ENCODE measurements around the gene BTD. TPM values are rescaled to one million over a fixed set of nuclear protein-coding genes. Genes with fewer than 3 reads are reported as not detected.

BTD gene
- total and polyA plus RNA-seq, 4 donors, result 45.8 to 78.1 (median 47.8) TPM

DNA sequence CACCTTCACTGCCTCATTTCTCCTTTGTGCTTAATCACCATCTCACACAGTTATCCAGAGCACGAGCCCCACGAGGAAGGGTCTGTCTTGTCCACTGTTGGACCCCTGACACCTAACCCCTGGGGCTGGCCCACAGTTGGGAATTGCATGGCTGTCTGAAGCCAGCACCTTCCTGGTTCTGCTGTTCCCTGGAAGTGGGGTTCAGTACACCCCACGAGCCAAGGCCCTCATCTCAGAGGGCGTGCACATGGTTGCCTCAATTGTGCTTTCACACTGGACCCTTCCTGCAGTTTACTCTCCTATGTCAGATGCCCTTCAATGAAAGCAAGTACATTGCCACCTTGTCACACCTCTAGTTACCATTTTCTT, 30.7 kb downstream of the BTD start:
- H3K36me3 ChIP-seq (ENCODE audit: control insufficient read depth in 4 of 4, insufficient read depth in 3 of 4, low read depth in 1 of 4, low read length in 3 of 4), result peaks cover 0 to 3% (median 2%) of the 10 kb centered on the region in 4 donors
- H3K4me3 ChIP-seq (ENCODE audit: low read depth in 1 of 3, low read length in 3 of 3), result no peak overlapping the region
- H3K9ac ChIP-seq (ENCODE audit: low read depth in 1 of 2, low read length in 2 of 2), result no peak overlapping the region
- H3K4me1 ChIP-seq (ENCODE audit: control insufficient read depth in 4 of 4, insufficient read depth in 4 of 4, low read length in 3 of 4), result peaks cover 0 to 30% (median 13%) of the 10 kb centered on the region in 4 donors
- TF ChIP-seq RXRA (IDR thresholded peaks at IDR 0.05) (no peak), SP1 (IDR thresholded peaks at IDR 0.05) (no peak), GABPA (IDR thresholded peaks at IDR 0.05 in 1 of 2, conservative IDR thresholded peaks at IDR 0.05 in 1 of 2) (no peak)
- TF ChIP-seq, protein P1, sequence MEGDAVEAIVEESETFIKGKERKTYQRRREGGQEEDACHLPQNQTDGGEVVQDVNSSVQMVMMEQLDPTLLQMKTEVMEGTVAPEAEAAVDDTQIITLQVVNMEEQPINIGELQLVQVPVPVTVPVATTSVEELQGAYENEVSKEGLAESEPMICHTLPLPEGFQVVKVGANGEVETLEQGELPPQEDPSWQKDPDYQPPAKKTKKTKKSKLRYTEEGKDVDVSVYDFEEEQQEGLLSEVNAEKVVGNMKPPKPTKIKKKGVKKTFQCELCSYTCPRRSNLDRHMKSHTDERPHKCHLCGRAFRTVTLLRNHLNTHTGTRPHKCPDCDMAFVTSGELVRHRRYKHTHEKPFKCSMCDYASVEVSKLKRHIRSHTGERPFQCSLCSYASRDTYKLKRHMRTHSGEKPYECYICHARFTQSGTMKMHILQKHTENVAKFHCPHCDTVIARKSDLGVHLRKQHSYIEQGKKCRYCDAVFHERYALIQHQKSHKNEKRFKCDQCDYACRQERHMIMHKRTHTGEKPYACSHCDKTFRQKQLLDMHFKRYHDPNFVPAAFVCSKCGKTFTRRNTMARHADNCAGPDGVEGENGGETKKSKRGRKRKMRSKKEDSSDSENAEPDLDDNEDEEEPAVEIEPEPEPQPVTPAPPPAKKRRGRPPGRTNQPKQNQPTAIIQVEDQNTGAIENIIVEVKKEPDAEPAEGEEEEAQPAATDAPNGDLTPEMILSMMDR (IDR thresholded peaks at IDR 0.05; ENCODE audit: low read depth, low read length, missing input control), result no peak
- TF ChIP-seq, protein P2, sequence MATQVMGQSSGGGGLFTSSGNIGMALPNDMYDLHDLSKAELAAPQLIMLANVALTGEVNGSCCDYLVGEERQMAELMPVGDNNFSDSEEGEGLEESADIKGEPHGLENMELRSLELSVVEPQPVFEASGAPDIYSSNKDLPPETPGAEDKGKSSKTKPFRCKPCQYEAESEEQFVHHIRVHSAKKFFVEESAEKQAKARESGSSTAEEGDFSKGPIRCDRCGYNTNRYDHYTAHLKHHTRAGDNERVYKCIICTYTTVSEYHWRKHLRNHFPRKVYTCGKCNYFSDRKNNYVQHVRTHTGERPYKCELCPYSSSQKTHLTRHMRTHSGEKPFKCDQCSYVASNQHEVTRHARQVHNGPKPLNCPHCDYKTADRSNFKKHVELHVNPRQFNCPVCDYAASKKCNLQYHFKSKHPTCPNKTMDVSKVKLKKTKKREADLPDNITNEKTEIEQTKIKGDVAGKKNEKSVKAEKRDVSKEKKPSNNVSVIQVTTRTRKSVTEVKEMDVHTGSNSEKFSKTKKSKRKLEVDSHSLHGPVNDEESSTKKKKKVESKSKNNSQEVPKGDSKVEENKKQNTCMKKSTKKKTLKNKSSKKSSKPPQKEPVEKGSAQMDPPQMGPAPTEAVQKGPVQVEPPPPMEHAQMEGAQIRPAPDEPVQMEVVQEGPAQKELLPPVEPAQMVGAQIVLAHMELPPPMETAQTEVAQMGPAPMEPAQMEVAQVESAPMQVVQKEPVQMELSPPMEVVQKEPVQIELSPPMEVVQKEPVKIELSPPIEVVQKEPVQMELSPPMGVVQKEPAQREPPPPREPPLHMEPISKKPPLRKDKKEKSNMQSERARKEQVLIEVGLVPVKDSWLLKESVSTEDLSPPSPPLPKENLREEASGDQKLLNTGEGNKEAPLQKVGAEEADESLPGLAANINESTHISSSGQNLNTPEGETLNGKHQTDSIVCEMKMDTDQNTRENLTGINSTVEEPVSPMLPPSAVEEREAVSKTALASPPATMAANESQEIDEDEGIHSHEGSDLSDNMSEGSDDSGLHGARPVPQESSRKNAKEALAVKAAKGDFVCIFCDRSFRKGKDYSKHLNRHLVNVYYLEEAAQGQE (IDR thresholded peaks at IDR 0.05), result no peak
- no peaks in the 10 kb centered on the region for H3K27me3 ChIP-seq (ENCODE audit: control insufficient read depth in 4 of 4, insufficient read depth in 4 of 4, low read length in 3 of 4)
- WGBS, result 95% methylated on average over 4 of the region's 4 CpGs
- no peak for DNase-seq (ENCODE audit: low spot score)
- no peaks in the 10 kb centered on the region for H3K9me3 ChIP-seq (ENCODE audit: control insufficient read depth in 4 of 4, low read length in 3 of 4)
- no peak overlapping the region for H3K27ac ChIP-seq (ENCODE audit: low read depth in 1 of 2, low read length in 2 of 2)

DNA sequence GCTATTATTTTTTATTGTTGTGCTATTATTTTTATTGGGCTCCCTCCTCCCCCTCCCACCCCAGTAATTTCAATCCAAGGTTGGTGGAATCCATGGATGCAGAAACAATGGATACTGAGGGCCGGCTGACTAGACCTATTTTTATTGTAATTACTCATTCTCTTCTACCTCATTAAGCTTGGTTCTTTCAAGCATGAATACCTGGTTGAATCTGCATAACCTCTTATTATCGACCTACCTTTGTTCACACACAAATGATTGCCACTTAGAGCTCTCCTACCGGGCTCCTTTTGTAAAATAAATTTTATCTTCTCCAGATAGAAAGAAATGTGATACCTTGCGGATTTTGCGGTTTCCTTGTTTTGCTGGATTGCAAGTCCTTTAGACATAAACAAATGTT, 31.6 kb downstream of the BTD start:
- peaks cover 0 to 30% (median 13%) of the 10 kb centered on the region in 4 donors for H3K4me1 ChIP-seq (ENCODE audit: control insufficient read depth in 4 of 4, insufficient read depth in 4 of 4, low read length in 3 of 4)
- no peak overlapping the region for H3K9ac ChIP-seq (ENCODE audit: low read depth in 1 of 2, low read length in 2 of 2)

More for the DNA sequence above, 31.6 kb downstream of the BTD start:
- no peak for DNase-seq (ENCODE audit: low spot score)
- H3K9me3 ChIP-seq (ENCODE audit: control insufficient read depth in 4 of 4, low read length in 3 of 4), result no peaks in the 10 kb centered on the region
- peaks cover 0 to 3% (median 2%) of the 10 kb centered on the region in 4 donors for H3K36me3 ChIP-seq (ENCODE audit: control insufficient read depth in 4 of 4, insufficient read depth in 3 of 4, low read depth in 1 of 4, low read length in 3 of 4)
- no peak overlapping the region for H3K27ac ChIP-seq (ENCODE audit: low read depth in 1 of 2, low read length in 2 of 2)
- TF ChIP-seq, protein P3, sequence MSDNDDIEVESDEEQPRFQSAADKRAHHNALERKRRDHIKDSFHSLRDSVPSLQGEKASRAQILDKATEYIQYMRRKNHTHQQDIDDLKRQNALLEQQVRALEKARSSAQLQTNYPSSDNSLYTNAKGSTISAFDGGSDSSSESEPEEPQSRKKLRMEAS (IDR thresholded peaks at IDR 0.05), result no peak
- TF ChIP-seq, protein P4, sequence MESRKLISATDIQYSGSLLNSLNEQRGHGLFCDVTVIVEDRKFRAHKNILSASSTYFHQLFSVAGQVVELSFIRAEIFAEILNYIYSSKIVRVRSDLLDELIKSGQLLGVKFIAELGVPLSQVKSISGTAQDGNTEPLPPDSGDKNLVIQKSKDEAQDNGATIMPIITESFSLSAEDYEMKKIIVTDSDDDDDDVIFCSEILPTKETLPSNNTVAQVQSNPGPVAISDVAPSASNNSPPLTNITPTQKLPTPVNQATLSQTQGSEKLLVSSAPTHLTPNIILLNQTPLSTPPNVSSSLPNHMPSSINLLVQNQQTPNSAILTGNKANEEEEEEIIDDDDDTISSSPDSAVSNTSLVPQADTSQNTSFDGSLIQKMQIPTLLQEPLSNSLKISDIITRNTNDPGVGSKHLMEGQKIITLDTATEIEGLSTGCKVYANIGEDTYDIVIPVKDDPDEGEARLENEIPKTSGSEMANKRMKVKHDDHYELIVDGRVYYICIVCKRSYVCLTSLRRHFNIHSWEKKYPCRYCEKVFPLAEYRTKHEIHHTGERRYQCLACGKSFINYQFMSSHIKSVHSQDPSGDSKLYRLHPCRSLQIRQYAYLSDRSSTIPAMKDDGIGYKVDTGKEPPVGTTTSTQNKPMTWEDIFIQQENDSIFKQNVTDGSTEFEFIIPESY (IDR thresholded peaks at IDR 0.05), result no peak
- no peak for TF ChIP-seq ATF3 (IDR thresholded peaks at IDR 0.05)
- no peak for TF ChIP-seq NR2F2 (IDR thresholded peaks at IDR 0.05)
- TF ChIP-seq HNF4G (IDR thresholded peaks at IDR 0.05), result no peak
- TF ChIP-seq HNF4A (conservative IDR thresholded peaks at IDR 0.05), result no peak
- no peak for TF ChIP-seq GABPA (IDR thresholded peaks at IDR 0.05 in 1 of 2, conservative IDR thresholded peaks at IDR 0.05 in 1 of 2)
- TF ChIP-seq FOXA2 (IDR thresholded peaks at IDR 0.05), result no peak
- TF ChIP-seq FOXA1 (IDR thresholded peaks at IDR 0.05), result no peak
- no peak for TF ChIP-seq EGR1 (IDR thresholded peaks at IDR 0.05; ENCODE audit: low read depth in 2 of 2)
- H3K4me3 ChIP-seq (ENCODE audit: low read depth in 1 of 3, low read length in 3 of 3), result no peak overlapping the region
- H3K27me3 ChIP-seq (ENCODE audit: control insufficient read depth in 4 of 4, insufficient read depth in 4 of 4, low read length in 3 of 4), result no peaks in the 10 kb centered on the region
- 93% methylated on average over 5 of the region's 5 CpGs for WGBS

All from liver (tissue), 9 donors.